Ishikawa (cell line): ENCODE data around the gene PELI2.

Source experiments
- CEBPB ChIP-seq: IDR thresholded peaks from 2 replicates; pipeline ENCODE4 v1.6.1; 2012
- CREB1 ChIP-seq: IDR thresholded peaks from 2 replicates; pipeline ENCODE4 v1.6.1; 2012; ENCODE audit warnings: low read depth
- EGR1 ChIP-seq: IDR thresholded peaks from 2 replicates; pipeline ENCODE4 v1.6.1; 2012
- EP300 ChIP-seq: IDR thresholded peaks from 2 replicates; pipeline ENCODE4 v1.6.1; 2012; ENCODE audit warnings: borderline replicate concordance
- FOXM1 ChIP-seq: IDR thresholded peaks from 2 replicates; pipeline ENCODE4 v1.6.1; 2012; ENCODE audit warnings: low read depth, borderline replicate concordance
- NFIC ChIP-seq: IDR thresholded peaks from 2 replicates; pipeline ENCODE4 v1.6.1; 2012
- RAD21 ChIP-seq: IDR thresholded peaks from 2 replicates; pipeline ENCODE4 v1.6.1; 2012; ENCODE audit warnings: low read depth
- REST ChIP-seq: IDR thresholded peaks from 2 replicates; pipeline ENCODE4 v1.6.1; 2012; ENCODE audit warnings: low read depth, mild to moderate bottlenecking
- TAF1 ChIP-seq: IDR thresholded peaks from 2 replicates; pipeline ENCODE4 v1.6.1; 2012; ENCODE audit warnings: low read depth, mild to moderate bottlenecking
- TCF12 ChIP-seq: IDR thresholded peaks from 2 replicates; pipeline ENCODE4 v1.6.1; 2012; ENCODE audit warnings: low read depth
- TEAD4 ChIP-seq: IDR thresholded peaks from 2 replicates; pipeline ENCODE4 v1.6.1; 2012
- USF1 ChIP-seq: IDR thresholded peaks from 2 replicates; pipeline ENCODE4 v1.6.1; 2012
- YY1 ChIP-seq: IDR thresholded peaks from 2 replicates; pipeline ENCODE4 v1.6.1; 2012; ENCODE audit warnings: low read depth
- ZBTB7A ChIP-seq: IDR thresholded peaks from 2 replicates; pipeline ENCODE4 v1.6.1; 2012; ENCODE audit warnings: low read depth
- TF ChIP-seq, protein P1 (sequence below): IDR thresholded peaks from 2 replicates; pipeline ENCODE4 v1.6.1; 2012

Gene PELI2

DNA sequence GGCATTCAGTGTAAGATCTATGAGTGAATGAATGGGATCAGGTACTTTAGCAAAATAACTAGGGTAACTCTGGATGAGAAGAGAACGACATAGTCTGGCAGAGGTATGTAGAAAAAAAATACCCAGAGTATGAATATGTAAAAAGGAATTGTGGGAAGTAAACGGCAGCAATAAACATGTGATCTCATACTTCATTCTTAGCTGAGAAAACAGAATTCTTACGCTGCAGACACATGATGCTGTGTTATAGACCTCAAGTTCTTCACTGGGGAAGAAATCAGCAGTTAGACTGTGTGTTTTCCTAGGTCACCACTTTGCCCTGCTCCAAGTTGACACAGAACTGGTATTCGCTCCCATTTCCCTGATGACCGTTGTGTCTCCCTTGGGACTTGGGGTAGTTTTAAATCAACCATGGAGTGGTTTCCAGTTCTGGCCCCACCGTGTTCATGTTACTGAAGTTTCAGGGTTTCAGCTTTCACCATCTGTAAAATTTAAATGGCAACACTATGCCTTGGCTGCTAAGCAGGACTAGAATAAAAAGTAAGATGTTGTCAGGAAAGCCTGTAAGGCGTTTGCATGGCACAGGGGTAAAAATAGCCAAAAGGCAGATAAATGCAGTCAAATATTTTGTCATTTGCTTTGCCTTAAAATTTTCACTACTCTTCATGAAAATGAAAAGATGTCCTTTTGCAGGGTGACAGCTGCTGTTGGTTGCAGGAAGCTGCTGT lies 223.7 kb downstream of the PELI2 start:
- TF ChIP-seq TAF1 (no peak), REST (no peak), EGR1 (no peak), USF1 (no peak), ZBTB7A (no peak), YY1 (no peak), FOXM1 (no peak), TCF12 (no peak), CREB1 (no peak), TEAD4 (no peak), NFIC (no peak), CEBPB (no peak), RAD21 (no peak), EP300 (no peak)
- TF ChIP-seq, protein P1, sequence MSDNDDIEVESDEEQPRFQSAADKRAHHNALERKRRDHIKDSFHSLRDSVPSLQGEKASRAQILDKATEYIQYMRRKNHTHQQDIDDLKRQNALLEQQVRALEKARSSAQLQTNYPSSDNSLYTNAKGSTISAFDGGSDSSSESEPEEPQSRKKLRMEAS, result no peak

DNA sequence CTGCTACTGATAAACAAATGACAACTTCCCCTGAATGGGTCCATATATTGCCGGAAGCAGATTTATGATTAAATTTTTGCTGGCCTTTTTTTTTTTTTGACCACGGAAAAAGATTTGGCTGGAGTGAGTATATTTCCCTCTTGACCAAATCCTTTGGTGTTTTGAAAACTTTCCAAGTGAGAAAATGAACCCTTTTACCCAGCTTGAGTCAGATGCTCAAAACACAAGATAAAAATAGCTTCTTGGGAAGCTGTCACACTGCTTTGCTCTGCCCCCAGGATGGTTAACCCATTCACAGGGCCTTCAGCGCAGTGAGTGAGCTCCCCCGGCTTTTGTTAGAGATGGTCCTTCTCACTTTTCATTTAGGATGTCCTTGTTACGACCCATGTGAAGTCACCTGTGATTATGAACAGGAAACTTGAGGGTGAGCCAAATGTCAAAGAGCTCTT lies 224.3 kb downstream of the PELI2 start:
- TF ChIP-seq REST (no peak), EP300 (no peak), EGR1 (no peak), NFIC (no peak), CEBPB (no peak)

DNA sequence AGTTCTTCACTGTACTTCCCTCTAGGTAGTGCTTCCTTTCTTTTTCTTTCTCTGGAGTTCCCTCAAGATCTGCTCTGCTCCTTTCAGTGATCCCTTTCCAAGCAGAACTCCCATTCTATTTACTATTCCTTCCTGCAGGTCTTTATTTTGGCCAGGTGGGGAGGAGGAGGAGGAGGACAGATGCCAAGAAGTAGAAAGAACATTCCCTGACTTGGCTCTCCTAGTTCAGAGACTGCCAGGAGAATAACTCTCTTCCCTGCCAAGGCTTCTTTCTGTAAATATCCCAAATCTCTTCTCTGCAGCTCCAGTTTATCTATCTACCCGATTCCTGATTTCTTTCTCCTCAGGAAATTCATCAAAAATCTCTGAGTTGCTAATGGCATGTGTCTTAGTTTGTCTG lies 231.7 kb downstream of the PELI2 start:
- TF ChIP-seq FOXM1, result no peak
- no peak for TF ChIP-seq TEAD4
- TF ChIP-seq REST, result no peak
- TF ChIP-seq, protein P1, result no peak
- TF ChIP-seq ZBTB7A, result no peak
- no peak for TF ChIP-seq TCF12
- TF ChIP-seq TAF1, result no peak
- TF ChIP-seq USF1, result no peak
- no peak for TF ChIP-seq EP300
- TF ChIP-seq YY1, result no peak
- TF ChIP-seq CREB1, result no peak
- TF ChIP-seq EGR1, result no peak
- no peak for TF ChIP-seq CEBPB
- TF ChIP-seq RAD21, result no peak
- no peak for TF ChIP-seq NFIC
